ENCODE measurements around the gene ABO. TPM values are rescaled to one million over a fixed set of nuclear protein-coding genes. Genes with fewer than 3 reads are reported as not detected.
"Not testable (repeated sequence)": the region's sequence is repeated elsewhere in the genome, so short reads cannot be mapped to it uniquely, and the experiment has no call there.

The ABO gene
- total RNA-seq, 1 donor from 2014 or later = 2.3 TPM

DNA sequence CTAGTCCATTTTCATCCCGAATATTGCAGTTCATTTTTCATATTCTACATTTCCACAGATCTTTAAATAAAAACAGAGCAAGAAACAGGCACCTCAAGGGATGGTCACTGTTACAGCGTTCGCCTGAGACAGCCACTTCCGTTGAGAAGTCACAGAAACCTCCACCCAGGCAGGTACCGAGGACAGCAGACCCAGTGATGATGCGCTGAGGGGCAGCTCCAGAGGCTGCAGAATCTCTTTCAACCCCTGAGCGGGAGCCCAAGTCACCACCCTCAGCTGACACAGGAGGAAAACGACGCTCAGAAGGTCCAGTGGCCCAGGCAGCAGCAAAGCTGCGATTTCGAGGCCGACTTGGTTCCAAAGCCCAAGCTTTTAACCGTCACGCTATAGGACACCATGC lies 32.8 kb downstream of the ABO start:
- DNase-seq = no peak
- intact Hi-C loops (cut with micrococcal nuclease) = no loop called here
- peaks cover 27% of the 10 kb centered on the region for H3K4me1 ChIP-seq
- peaks cover 11% of the 10 kb centered on the region for H3K27me3 ChIP-seq (ENCODE audit: low read depth)
- no peaks in the 10 kb centered on the region for H3K36me3 ChIP-seq
- H3K9me3 ChIP-seq (replicated peaks) = no peaks in the 10 kb centered on the region
- no peak for TF ChIP-seq CTCF (IDR thresholded peaks at IDR 0.05; ENCODE audit: borderline replicate concordance)
- H3K27ac ChIP-seq (replicated peaks) = no peak overlapping the region
- H3K4me3 ChIP-seq = no peak overlapping the region

DNA sequence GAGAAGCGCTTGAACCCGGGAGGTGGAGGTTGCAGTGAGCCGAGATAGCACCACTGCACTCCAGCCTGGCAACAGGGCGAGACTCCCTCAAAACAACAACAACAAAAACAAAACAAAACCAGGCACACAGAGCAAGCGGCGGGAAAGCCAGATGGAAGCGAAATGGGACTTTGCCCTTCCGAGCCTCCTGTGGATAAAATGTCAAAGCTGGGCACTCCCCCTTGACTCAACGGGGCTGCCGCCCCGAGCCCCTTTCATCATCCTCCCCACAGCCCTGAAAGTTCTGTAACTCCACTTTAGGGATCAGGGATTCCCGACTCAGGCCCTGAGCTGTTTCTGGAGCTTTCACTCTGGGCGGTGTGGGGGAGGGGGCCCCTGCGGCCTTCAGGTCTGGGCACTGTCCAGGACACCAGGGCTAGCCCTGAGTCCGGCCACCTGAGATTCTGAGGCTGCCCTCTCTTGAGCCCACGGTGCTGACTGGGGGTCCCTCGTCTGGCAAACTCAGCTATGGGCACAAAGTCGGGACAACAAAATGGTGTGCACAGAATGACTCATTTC lies 35.4 kb downstream of the ABO start:
- peak overlapping the region; percentile 65 for H3K4me3 ChIP-seq
- no peak for TF ChIP-seq CTCF (IDR thresholded peaks at IDR 0.05; ENCODE audit: borderline replicate concordance)
- H3K27me3 ChIP-seq (ENCODE audit: low read depth) = peaks cover 7% of the 10 kb centered on the region
- H3K27ac ChIP-seq (replicated peaks) = peak overlapping the region; percentile 91
- peaks cover 41% of the 10 kb centered on the region for H3K4me1 ChIP-seq
- H3K36me3 ChIP-seq = no peaks in the 10 kb centered on the region
- no peak for DNase-seq
- no peaks in the 10 kb centered on the region for H3K9me3 ChIP-seq (replicated peaks)
- intact Hi-C loops (cut with micrococcal nuclease) = no loop called here

DNA sequence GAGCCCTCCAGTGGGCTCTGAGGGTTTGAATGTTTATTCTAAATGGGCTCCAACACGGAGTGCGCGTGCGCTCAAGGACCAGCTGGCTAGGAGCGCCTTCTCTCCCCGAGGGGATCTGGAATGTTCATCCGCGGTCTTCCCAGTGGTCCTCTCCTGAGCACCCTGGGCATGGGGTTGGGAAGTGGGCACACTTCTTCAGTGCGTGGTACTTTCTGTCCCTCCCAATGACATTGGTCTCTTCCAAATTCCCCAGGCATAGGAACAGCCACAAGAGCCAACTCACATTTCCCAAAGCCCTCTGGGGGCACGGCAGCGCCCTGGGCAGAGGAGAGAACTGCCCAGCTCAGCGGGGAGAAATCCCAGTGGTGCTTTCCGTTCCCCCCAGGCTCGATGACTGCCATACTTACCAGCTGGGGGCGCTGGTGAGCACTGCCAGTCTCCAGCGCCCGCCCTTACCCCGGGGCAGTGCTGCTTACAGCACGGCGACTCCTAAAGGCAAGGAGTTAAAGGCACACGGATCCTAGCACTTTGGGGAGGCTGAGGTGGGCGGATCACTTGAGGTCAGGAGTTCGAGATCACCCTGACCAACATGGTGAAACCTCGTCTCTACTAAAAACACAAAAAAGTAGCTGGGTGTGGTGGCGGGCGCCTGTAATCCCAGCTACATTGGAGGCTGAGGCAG lies 36.0 kb downstream of the ABO start:
- H3K27me3 ChIP-seq (ENCODE audit: low read depth) = peaks cover 7% of the 10 kb centered on the region
- intact Hi-C loops (cut with micrococcal nuclease) = no loop called here

DNA sequence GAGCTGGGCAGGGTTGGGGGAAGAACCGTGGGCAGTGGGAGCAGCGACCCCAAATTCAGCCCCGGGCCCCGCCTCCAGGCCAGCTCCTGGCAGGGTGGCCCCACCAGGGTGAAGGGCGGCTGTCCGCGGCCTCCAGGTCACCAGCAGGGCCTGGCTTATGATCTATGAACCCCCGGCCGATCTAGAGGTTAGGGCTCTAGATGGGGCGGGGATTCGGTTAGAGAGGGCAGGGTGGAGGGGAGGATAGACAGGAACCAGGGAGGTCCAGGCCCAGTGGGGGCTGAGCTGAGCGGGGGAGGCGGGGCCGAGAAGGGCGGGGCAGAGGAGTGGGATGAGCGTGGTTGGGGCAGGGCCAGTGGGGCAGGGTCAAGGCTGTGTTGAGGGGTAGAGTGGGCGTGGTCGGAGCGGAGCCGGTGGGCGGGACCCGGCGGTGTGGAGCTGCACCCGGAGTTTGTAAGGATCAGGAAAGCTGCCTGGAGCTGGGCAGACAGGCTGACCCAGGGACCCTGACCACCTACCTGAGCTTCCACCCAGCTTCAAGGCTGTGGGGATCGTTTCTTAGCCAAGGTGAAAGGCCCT lies 36.6 kb downstream of the ABO start:
- no peaks in the 10 kb centered on the region for H3K36me3 ChIP-seq
- intact Hi-C loops (cut with micrococcal nuclease) = no loop called here
- H3K27me3 ChIP-seq (ENCODE audit: low read depth) = peaks cover 7% of the 10 kb centered on the region
- peaks cover 41% of the 10 kb centered on the region for H3K4me1 ChIP-seq
- peak; percentile 91 for DNase-seq
- H3K4me3 ChIP-seq = peak overlapping the region; percentile 65
- peak overlapping the region; percentile 91 for H3K27ac ChIP-seq (replicated peaks)
- no peak for TF ChIP-seq CTCF (IDR thresholded peaks at IDR 0.05; ENCODE audit: borderline replicate concordance)
- no peaks in the 10 kb centered on the region for H3K9me3 ChIP-seq (replicated peaks)

More for the DNA sequence above, 36.0 kb downstream of the ABO start:
- TF ChIP-seq CTCF (IDR thresholded peaks at IDR 0.05; ENCODE audit: borderline replicate concordance) = peak; percentile 78
- Histone ChIP-seq H3K4me3 (peak overlapping the region; percentile 65), H3K36me3 (no peaks in the 10 kb centered on the region), H3K9me3 (replicated peaks) (no peaks in the 10 kb centered on the region), H3K27ac (replicated peaks) (peak overlapping the region; percentile 91), H3K4me1 (peaks cover 41% of the 10 kb centered on the region)
- DNase-seq = peak; percentile 60

DNA sequence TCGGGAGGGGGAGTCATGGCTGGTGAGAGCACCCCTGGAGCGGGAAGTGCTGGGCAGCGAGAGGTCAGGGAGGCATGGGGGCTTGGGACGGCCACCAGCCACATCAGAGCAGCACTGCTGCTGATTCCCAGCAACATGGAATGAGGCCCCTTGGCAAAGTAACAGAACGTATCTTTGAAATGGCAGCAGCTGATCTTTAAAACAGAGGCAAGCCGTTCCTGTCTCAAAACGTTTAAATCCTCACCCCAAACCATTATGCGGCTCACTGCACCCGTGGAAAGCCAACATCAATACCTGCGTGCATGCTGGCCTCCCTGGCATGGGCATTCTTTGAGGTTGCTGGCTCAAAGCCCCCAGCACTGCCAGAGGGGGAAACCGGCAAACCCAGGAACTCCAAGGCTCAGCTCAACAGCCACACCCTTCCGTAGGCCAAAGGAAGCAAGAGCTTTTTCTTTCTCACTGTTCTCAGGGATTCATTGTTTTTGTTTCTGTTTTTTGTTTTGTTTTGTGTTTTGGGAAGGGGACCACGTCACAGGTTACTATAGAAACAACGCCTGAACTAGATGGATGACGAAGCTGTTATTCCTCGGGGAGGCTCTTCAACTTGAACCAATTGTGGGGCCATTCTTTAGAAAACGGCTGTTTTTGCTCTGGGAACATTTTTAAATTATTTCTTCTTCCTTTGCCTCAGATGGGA lies 37.8 kb downstream of the ABO start:
- Histone ChIP-seq H3K36me3 (no peaks in the 10 kb centered on the region), H3K4me3 (peak overlapping the region; percentile 65), H3K27ac (replicated peaks) (peak overlapping the region; percentile 91), H3K4me1 (peaks cover 41% of the 10 kb centered on the region), H3K27me3 (ENCODE audit: low read depth) (no peaks in the 10 kb centered on the region), H3K9me3 (replicated peaks) (no peaks in the 10 kb centered on the region)
- TF ChIP-seq CTCF (IDR thresholded peaks at IDR 0.05; ENCODE audit: borderline replicate concordance) = no peak
- DNase-seq = no peak
- intact Hi-C loops (cut with micrococcal nuclease) = no loop called here

DNA sequence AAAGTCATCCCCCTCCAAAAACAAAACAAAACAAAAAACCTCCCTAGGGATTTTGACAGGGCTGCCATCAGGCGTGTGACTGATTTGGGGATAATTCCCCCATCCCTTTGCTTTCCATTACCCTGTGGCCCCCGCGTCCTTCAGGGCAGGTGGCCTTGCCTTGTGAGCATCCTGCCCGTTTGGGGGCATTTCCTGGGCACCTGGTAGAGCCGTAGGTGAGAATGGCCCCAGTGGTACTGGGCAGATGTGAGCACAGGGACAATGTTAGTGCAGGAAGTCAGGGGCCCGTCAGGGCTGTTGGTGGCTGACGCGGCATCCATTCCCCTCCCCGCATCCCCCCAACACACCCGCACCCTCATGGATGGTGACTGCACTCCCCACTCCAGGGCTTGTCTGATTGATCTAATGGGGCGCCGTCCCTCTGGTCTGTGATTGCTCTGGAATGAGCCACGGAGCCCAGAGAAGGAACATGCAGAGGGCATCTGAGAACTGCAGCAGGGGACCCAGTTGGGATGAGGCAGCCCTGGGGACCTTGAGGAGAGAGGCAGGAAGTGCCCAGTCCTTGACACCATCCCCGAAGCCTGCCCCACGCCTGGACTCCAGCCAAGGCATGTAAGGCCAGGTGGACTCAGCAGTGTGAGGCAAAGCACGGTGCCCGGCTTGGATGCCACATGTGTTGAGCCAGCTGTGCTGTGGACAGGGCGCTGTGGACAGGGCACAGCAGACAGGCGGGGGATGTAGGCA lies 38.5 kb downstream of the ABO start:
- H3K36me3 ChIP-seq; H3K9me3 ChIP-seq (replicated peaks); DNase-seq; intact Hi-C loops (cut with micrococcal nuclease); H3K27me3 ChIP-seq (ENCODE audit: low read depth): not testable (repeated sequence)
- Histone ChIP-seq H3K27ac (replicated peaks) (peak overlapping the region; percentile 91), H3K4me3 (peak overlapping the region; percentile 65), H3K4me1 (peaks cover 41% of the 10 kb centered on the region)

Measured in left ventricle myocardium inferior (tissue), 1 donor.